Heart left ventricle (tissue), 16 donors: Measurements from ENCODE around the gene VEGFA. TPM values are rescaled to one million over a fixed set of nuclear protein-coding genes. Genes with fewer than 3 reads are reported as not detected.

Source experiments
- ATAC-seq, 4 donors: fragments of 200-7000 bp; cut with Tn5 transposase; one replicate each; pipeline ENCODE4 v1.9.1; 2020 to 2022; ENCODE audit warnings: moderate library complexity in 4 of 4, mild to moderate bottlenecking in 3 of 4, moderate number of reproducible peaks in 1 of 4
- DNase-seq, 5 donors: peaks; one replicate each; pipeline ENCODE4 v3.0.0-alpha.2; 2020
- H3K27ac ChIP-seq, 12 donors: fragments of 200-600 bp; sonication (generic) in 4 of 12; one replicate each; pipeline versions ENCODE4 v1.5.0 to v1.8.0; 2016 to 2022; ENCODE audit warnings: mild to moderate bottlenecking in 2 of 12
- H3K27me3 ChIP-seq, 9 donors: fragments of 200-600 bp; sonication (generic) in 2 of 9; one replicate each; pipeline versions ENCODE4 v1.5.1 to v1.8.0; 2016 to 2022; ENCODE audit warnings: mild to moderate bottlenecking in 3 of 9
- H3K36me3 ChIP-seq, 9 donors: fragments of 200-600 bp; sonication (generic) in 2 of 9; one replicate each; pipeline versions ENCODE4 v1.5.0 to v1.8.0; 2018 to 2022; ENCODE audit warnings: mild to moderate bottlenecking in 2 of 9
- H3K4me1 ChIP-seq, 12 donors: fragments of 200-600 bp; sonication (generic) in 4 of 12; one replicate each; pipeline versions ENCODE4 v1.5.0 to v1.8.0; 2016 to 2022; ENCODE audit warnings: mild to moderate bottlenecking in 3 of 12
- H3K4me3 ChIP-seq, 12 donors: fragments of 200-600 bp; sonication (generic) in 4 of 12; one replicate each; pipeline versions ENCODE4 v1.5.0 to v1.8.0; 2017 to 2022; ENCODE audit warnings: mild to moderate bottlenecking in 9 of 12, moderate library complexity in 4 of 12
- H3K9me3 ChIP-seq, 12 donors: fragments of 200-600 bp; sonication (generic) in 4 of 12; one replicate each; pipeline versions ENCODE4 v1.5.0 to v1.8.0; 2016 to 2022; ENCODE audit warnings: mild to moderate bottlenecking in 1 of 12
- POLR2A ChIP-seq, 2 donors: fragments of 450-650 bp; IDR thresholded peaks; one replicate each; pipeline ENCODE4 v1.6.1; 2017; ENCODE audit warnings: antibody characterized with exemption in 2 of 2, mild to moderate bottlenecking in 2 of 2, moderate library complexity in 2 of 2
- WGBS, 4 donors: extraction: QIAGEN DNeasy Blood & Tissue Kit in 2 of 4; methylation state at CpG; one replicate each; pipeline versions ENCODE4 v1.1.5 to v1.1.7; 2013 to 2018; 5-methylcytosine and 5-hydroxymethylcytosine counted together
- intact Hi-C, 10 donors: fragments of 100-400 bp; cut with DNase I; formaldehyde crosslinking; loops; one replicate each; pipeline versions ENCODE4 v1.11.1 to v1.14.2; 2022
- polyA plus RNA-seq, 2 donors: library from polyadenylated mRNA; stranded (reverse); fragments of 200-250 nt; gene quantifications; one replicate each; pipeline ENCODE4 v1.2.3, GENCODE V29; 2013
- total RNA-seq, 9 donors: library from RNA; depleted of rRNA in 2 of 9; stranded (reverse); fragments of >200 nt in 2 of 9; fragmentation: NEBNext Ultra II Directional in 3 of 9; extraction: Animal tissue kit (Norgen Biotek cat#: 25700) in 3 of 9; gene quantifications; one replicate each; pipeline versions ENCODE4 v1.1.0 to v1.2.4, GENCODE V29; 2016 to 2023
- TF ChIP-seq, protein P1 (sequence below), 12 donors: fragments of 200-600 bp; sonication (generic) in 4 of 12; IDR thresholded peaks; one replicate each; pipeline versions ENCODE4 v1.5.0 to v1.8.0; 2018 to 2022; ENCODE audit warnings: antibody characterized with exemption in 12 of 12, mild to moderate bottlenecking in 5 of 12
- donor health status: ischemic (EF 13 %, LVEDD 7.1; RV severe dilation, severe dysfunction).
- donor health status: healthy with polysubstance abuse.
- donor health status: DM: no; HTN: yes; CAD: no.
- donor health status: DM: no; HTN: no; CAD: no.
- donor health status: ischemic (EF 25% LVEDD 6.9; RV normal size, moderate dysfunction).
- donor health status: ischemic (EF 25% LVEDD 5.7; RV mildly dilated, moderate dysfunction).
- donor health status: healthy.
- donor health status: DM: yes; HTN: yes; CAD: no.
- donor health status: ischemic (EF 35%, LVEDD 5.7; RV mildly dilated, moderate dysfunction).
- donor health status: nonischemic (EF 11% LVEDD 7.7; RV severe dilation, severe dysfunction).
- donor health status: DM: yes; HTN: yes; CAD: no.
- donor health status: PGD.
- donor health status: ischemic (EF 29% LVEDD 5.4; RV normal size, mild dysfunction).
- donor health status: nonischemic (EF 23%, LVEDD 6.1; RV moderate dilation, normal function).

The VEGFA gene
- total and polyA plus RNA-seq, 11 donors = 83.0 to 254 (median 171) TPM

DNA sequence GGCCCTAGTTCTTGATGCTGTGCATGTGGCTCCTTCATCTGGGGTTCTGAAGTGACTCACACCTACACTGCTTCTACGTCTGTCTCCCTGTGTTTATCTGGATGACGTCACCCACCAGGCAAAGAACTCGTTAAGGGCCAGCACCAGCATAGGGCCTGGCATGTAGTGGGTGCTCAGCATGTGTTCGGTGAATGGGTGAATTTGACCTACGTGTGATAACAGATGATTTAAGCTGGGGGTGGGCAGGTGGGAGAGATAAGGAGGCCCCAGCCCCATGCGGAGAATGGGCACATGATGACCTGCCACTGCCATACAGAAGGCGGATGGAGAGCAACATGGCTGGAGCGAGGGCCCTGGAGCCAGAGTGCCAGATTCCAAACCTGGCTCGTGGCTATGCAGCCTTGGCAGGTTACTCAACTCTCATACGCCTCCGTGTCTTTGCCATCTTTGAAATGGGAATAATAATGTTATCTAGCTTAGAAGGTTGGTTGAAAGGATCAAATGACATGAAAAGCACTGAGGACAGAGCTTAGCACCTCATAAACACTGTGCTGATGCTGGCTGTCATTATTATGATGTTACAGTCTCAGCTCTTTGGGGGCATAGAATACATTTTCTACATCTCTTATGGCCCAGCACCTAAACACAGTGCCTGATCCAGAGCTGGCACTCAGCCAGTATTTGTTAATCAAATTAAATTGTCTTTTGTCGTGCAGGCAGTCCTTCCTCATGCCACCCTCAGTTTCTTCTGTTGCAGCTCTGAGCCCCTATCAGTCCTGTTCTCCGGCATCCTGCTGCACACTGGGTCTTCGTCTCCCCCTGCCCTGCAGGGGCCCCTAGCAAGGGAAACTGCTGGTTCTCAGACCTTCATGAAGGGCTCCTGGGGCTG, 39.6 kb downstream of the VEGFA start:
- no peaks in the 10 kb centered on the region for H3K9me3 ChIP-seq
- ATAC-seq = peak in 2 of 4 donors; percentile 41 to 68
- WGBS, 4 donors = 64 to 70% (median 68%) methylated on average over 14 of the region's 14 CpGs
- no peaks in the 10 kb centered on the region for H3K27me3 ChIP-seq
- DNase-seq = no peak
- intact Hi-C loops = no loop called here
- H3K4me1 ChIP-seq = peaks cover 0 to 22% (median 2%) of the 10 kb centered on the region in 12 donors
- no peak for TF ChIP-seq POLR2A (IDR thresholded peaks at IDR 0.05)
- TF ChIP-seq, protein P1, sequence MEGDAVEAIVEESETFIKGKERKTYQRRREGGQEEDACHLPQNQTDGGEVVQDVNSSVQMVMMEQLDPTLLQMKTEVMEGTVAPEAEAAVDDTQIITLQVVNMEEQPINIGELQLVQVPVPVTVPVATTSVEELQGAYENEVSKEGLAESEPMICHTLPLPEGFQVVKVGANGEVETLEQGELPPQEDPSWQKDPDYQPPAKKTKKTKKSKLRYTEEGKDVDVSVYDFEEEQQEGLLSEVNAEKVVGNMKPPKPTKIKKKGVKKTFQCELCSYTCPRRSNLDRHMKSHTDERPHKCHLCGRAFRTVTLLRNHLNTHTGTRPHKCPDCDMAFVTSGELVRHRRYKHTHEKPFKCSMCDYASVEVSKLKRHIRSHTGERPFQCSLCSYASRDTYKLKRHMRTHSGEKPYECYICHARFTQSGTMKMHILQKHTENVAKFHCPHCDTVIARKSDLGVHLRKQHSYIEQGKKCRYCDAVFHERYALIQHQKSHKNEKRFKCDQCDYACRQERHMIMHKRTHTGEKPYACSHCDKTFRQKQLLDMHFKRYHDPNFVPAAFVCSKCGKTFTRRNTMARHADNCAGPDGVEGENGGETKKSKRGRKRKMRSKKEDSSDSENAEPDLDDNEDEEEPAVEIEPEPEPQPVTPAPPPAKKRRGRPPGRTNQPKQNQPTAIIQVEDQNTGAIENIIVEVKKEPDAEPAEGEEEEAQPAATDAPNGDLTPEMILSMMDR (IDR thresholded peaks at IDR 0.05) = no peak
- H3K27ac ChIP-seq = no peak overlapping the region
- no peak overlapping the region for H3K4me3 ChIP-seq
- no peaks in the 10 kb centered on the region for H3K36me3 ChIP-seq

- WGBS, 4 donors = 90 to 96% (median 93%) methylated on average over 6 of the region's 6 CpGs
- TF ChIP-seq, protein P1 (IDR thresholded peaks at IDR 0.05) = no peak
- TF ChIP-seq POLR2A (IDR thresholded peaks at IDR 0.05) = no peak
- DNase-seq (no peak), ATAC-seq (no peak)
- intact Hi-C loops = no loop called here
- Histone ChIP-seq H3K27me3 (no peaks in the 10 kb centered on the region), H3K27ac (no peak overlapping the region), H3K4me3 (no peak overlapping the region), H3K4me1 (peaks cover 0 to 23% (median 2%) of the 10 kb centered on the region in 12 donors), H3K9me3 (no peaks in the 10 kb centered on the region), H3K36me3 (no peaks in the 10 kb centered on the region)
These were observed 41.1 kb downstream of the VEGFA start for GRCh38 chr6:43810965-43811732.

DNA sequence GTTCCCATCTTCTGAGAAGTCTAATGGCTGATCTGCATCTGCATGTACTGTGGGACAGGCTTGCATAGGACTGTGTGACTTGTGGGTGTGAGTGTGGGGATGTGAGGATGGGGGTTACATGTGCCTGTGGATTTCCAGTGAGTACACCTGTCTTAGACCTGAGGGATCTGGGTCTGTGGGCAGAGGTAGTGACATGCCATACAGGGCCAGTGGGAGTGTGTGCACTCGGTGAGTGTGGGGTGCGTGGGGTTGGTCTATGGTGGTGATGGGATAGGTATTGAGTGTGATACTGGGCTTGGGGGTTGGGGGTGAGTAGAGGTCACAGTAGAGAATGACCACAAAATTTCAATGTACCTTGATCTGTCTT, 41.7 kb downstream of the VEGFA start:
- H3K27me3 ChIP-seq = no peaks in the 10 kb centered on the region
- H3K4me1 ChIP-seq = peaks cover 0 to 24% (median 2%) of the 10 kb centered on the region in 12 donors
- H3K4me3 ChIP-seq = no peak overlapping the region
- H3K9me3 ChIP-seq = no peaks in the 10 kb centered on the region
- 93 to 97% (median 97%) methylated on average over 2 of the region's 2 CpGs for WGBS, 4 donors
- intact Hi-C loops = no loop called here
- H3K27ac ChIP-seq = no peak overlapping the region
- no peaks in the 10 kb centered on the region for H3K36me3 ChIP-seq
- TF ChIP-seq, protein P1 (IDR thresholded peaks at IDR 0.05) = no peak
- no peak for TF ChIP-seq POLR2A (IDR thresholded peaks at IDR 0.05)
- DNase-seq (no peak), ATAC-seq (no peak)
